BJ (cell line): Measurements from ENCODE around the gene ACAD8. TPM values are rescaled to one million over a fixed set of nuclear protein-coding genes. Genes with fewer than 3 reads are reported as not detected.

Experiments used
- CTCF ChIA-PET: fragments of 350-600 bp; formaldehyde crosslinking; extraction: SDS; loops from one replicate; lab custom pipeline; 2021; ENCODE audit warnings: antibody characterized with exemption, inconsistent platforms; lab: Yijun Ruan, JAX
- POLR2A ChIA-PET: fragments of 300-600 bp; sonication (Branson Sonifier 250); formaldehyde crosslinking; extraction: SDS; loops from one replicate; lab custom pipeline; 2021; ENCODE audit warnings: antibody characterized with exemption; lab: Charles Lee
- DNase-seq: peaks from one replicate; pipeline ENCODE4 v3.0.0-alpha.2; 2011; ENCODE audit warnings: low read depth
- H3K27me3 ChIP-seq: 2 replicates; pipeline ENCODE4 v1.6.0; 2011; ENCODE audit warnings: low read length; ENCODE audit not compliant: control insufficient read depth, insufficient read depth
- H3K36me3 ChIP-seq: 2 replicates; pipeline ENCODE4 v1.5.1; 2011; ENCODE audit warnings: low read length; ENCODE audit not compliant: control insufficient read depth, insufficient read depth
- H3K4me3 ChIP-seq: 2 replicates; pipeline ENCODE4 v1.5.1; 2011; ENCODE audit warnings: low read depth, mild to moderate bottlenecking, control low read depth, low read length
- polyA plus RNA-seq: library from polyadenylated mRNA; depleted of rRNA; stranded (reverse); fragments of >200 nt; gene quantifications from 2 replicates; pipeline ENCODE4 v1.2.3, GENCODE V29; 2011
- TF ChIP-seq, protein P1 (sequence below): IDR thresholded peaks from 2 replicates; pipeline ENCODE4 v1.5.1; 2011; ENCODE audit warnings: low read depth, mild to moderate bottlenecking, control low read depth, inconsistent platforms, low read length, moderate library complexity; ENCODE audit not compliant: insufficient read depth

The ACAD8 gene
- polyA plus RNA-seq, 1 experiment: 19.4 TPM

- ChIA-PET CTCF (no interaction called here), POLR2A (no interaction called here)
- TF ChIP-seq, protein P1, sequence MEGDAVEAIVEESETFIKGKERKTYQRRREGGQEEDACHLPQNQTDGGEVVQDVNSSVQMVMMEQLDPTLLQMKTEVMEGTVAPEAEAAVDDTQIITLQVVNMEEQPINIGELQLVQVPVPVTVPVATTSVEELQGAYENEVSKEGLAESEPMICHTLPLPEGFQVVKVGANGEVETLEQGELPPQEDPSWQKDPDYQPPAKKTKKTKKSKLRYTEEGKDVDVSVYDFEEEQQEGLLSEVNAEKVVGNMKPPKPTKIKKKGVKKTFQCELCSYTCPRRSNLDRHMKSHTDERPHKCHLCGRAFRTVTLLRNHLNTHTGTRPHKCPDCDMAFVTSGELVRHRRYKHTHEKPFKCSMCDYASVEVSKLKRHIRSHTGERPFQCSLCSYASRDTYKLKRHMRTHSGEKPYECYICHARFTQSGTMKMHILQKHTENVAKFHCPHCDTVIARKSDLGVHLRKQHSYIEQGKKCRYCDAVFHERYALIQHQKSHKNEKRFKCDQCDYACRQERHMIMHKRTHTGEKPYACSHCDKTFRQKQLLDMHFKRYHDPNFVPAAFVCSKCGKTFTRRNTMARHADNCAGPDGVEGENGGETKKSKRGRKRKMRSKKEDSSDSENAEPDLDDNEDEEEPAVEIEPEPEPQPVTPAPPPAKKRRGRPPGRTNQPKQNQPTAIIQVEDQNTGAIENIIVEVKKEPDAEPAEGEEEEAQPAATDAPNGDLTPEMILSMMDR: no peak
- Histone ChIP-seq H3K4me3 (no peak overlapping the region), H3K36me3 (no peaks in the 10 kb centered on the region), H3K27me3 (no peaks in the 10 kb centered on the region)
- DNase-seq: no peak
These were observed 36.6 kb upstream of the ACAD8 start for GRCh38 chr11:134216816-134217215.

- no peaks in the 10 kb centered on the region; the same call in 1 of the 2 replicates for H3K36me3 ChIP-seq
- no peaks in the 10 kb centered on the region for H3K27me3 ChIP-seq
- ChIA-PET CTCF (interaction anchor here (1.6 kb wide), 1 partner anchor 21 kb away, joined by 7 read pairs; no protein-coding TSS in a partner anchor), POLR2A (no interaction called here)
- TF ChIP-seq, protein P1: no peak
- no peak for DNase-seq
- peak overlapping the region; percentile 73 for H3K4me3 ChIP-seq
These were observed 30.2 kb upstream of the ACAD8 start for GRCh38 chr11:134223121-134223520.

GRCh38 chr11:134223836-134224709 lies 29.3 kb upstream of the ACAD8 start, which contains the start of the genes NCAPD3 and VPS26B:
Gene NCAPD3 (minus strand): TSS chr11:134223967. CDS start chr11:134223926, 41 bp downstream.
Gene VPS26B (plus strand): TSS chr11:134224671. CDS start chr11:134225123, 452 bp downstream.
- ChIA-PET POLR2A (interaction anchor here (0.8 kb wide), 1 partner anchor 30 kb away, joined by 3 read pairs; the partner anchor contains the start of gene ACAD8), CTCF (interaction anchor here (0.7 to 1.6 kb wide), 3 partner anchors 17 to 295 kb away, joined by 3 to 7 read pairs (median 5); no protein-coding TSS in a partner anchor)
- DNase-seq: peak; percentile 72
- Histone ChIP-seq H3K27me3 (no peaks in the 10 kb centered on the region), H3K4me3 (peak within 1 kb of the TSS; percentile 73), H3K36me3 (no peaks in the 10 kb centered on the region; the same call in 1 of the 2 replicates)
- TF ChIP-seq, protein P1: no peak

GRCh38 chr11:134224710-134225664 lies 28.4 kb upstream of the ACAD8 start:
- TF ChIP-seq, protein P1: no peak
- no peak for DNase-seq
- Histone ChIP-seq H3K4me3 (peak overlapping the region; percentile 73), H3K27me3 (no peaks in the 10 kb centered on the region), H3K36me3 (no peaks in the 10 kb centered on the region; the same call in 1 of the 2 replicates)
- ChIA-PET POLR2A (interaction anchor here (0.8 kb wide), 1 partner anchor 29 kb away, joined by 3 read pairs; the partner anchor contains the start of gene ACAD8), CTCF (interaction anchor here (0.6 to 1.6 kb wide), 4 partner anchors 18 to 296 kb away, joined by 3 to 7 read pairs (median 4); no protein-coding TSS in a partner anchor)
